H9 (cell line): ENCODE measurements around the gene GPR42. TPM values are rescaled to one million over a fixed set of nuclear protein-coding genes. Genes with fewer than 3 reads are reported as not detected.
"Not testable (repeated sequence)": the region's sequence is repeated elsewhere in the genome, so short reads cannot be mapped to it uniquely, and the experiment has no call there.

Source experiments
- DNase-seq: peaks from one replicate; pipeline ENCODE4 v3.0.0-alpha.2; 2017
- H2AFZ ChIP-seq: one replicate; pipeline ENCODE4 v1.6.1; 2013; ENCODE audit warnings: mild to moderate bottlenecking, low read length, control low read depth, moderate library complexity
- H2AK5ac ChIP-seq: 2 replicates; pipeline ENCODE4 v1.6.1; 2013; ENCODE audit warnings: low read length, control low read depth, mixed read lengths; ENCODE audit not compliant: insufficient read length
- H2BK120ac ChIP-seq: one replicate; pipeline ENCODE4 v1.6.1; 2013; ENCODE audit warnings: low read depth, mild to moderate bottlenecking, low read length, control low read depth, inconsistent platforms; ENCODE audit not compliant: poor library complexity, severe bottlenecking
- H2BK12ac ChIP-seq: 2 replicates; pipeline ENCODE4 v1.6.1; 2013; ENCODE audit warnings: low read length, control low read depth, mixed read lengths, low read depth; ENCODE audit not compliant: insufficient read length
- H2BK15ac ChIP-seq: 2 replicates; pipeline ENCODE4 v1.6.1; 2013; ENCODE audit warnings: low read depth, low read length, control low read depth
- H2BK20ac ChIP-seq: one replicate; pipeline ENCODE4 v1.6.1; 2013; ENCODE audit warnings: low read depth, mild to moderate bottlenecking, low read length, control low read depth, inconsistent platforms; ENCODE audit not compliant: poor library complexity, severe bottlenecking
- H2BK5ac ChIP-seq: 2 replicates; pipeline ENCODE4 v1.6.1; 2013; ENCODE audit warnings: low read length, control low read depth, mixed read lengths; ENCODE audit not compliant: insufficient read length
- H3K14ac ChIP-seq: 2 replicates; pipeline ENCODE4 v1.6.1; 2013; ENCODE audit warnings: low read length, control low read depth; ENCODE audit not compliant: insufficient read depth
- H3K18ac ChIP-seq: 2 replicates; pipeline ENCODE4 v1.6.1; 2013; ENCODE audit warnings: low read depth, mild to moderate bottlenecking, mixed read lengths, low read length, control low read depth; ENCODE audit not compliant: insufficient read length
- H3K23ac ChIP-seq: 2 replicates; pipeline ENCODE4 v1.6.1; 2013; ENCODE audit warnings: low read length, control low read depth, mixed read lengths, low read depth; ENCODE audit not compliant: insufficient read length
- H3K23me2 ChIP-seq: 2 replicates; pipeline ENCODE4 v1.6.1; 2013; ENCODE audit warnings: low read depth, mild to moderate bottlenecking, mixed read lengths, low read length, control low read depth; ENCODE audit not compliant: insufficient read length, poor library complexity, severe bottlenecking
- H3K27ac ChIP-seq: 2 replicates; pipeline ENCODE4 v1.5.1; 2013; ENCODE audit warnings: low read length, control low read depth, mixed read lengths, low read depth; ENCODE audit not compliant: insufficient read length
- H3K27me3 ChIP-seq: 2 replicates; pipeline ENCODE4 v1.6.1; 2013; ENCODE audit warnings: low read length, control low read depth, inconsistent platforms; ENCODE audit not compliant: insufficient read depth
- H3K4ac ChIP-seq: 2 replicates; pipeline ENCODE4 v1.6.1; 2013; ENCODE audit warnings: low read depth, mild to moderate bottlenecking, control low read depth, inconsistent platforms, low read length, moderate library complexity
- H3K4me1 ChIP-seq: 2 replicates; pipeline ENCODE4 v1.6.1; 2013; ENCODE audit warnings: low read length, control low read depth, inconsistent platforms; ENCODE audit not compliant: insufficient read depth
- H3K4me2 ChIP-seq: 2 replicates; pipeline ENCODE4 v1.6.1; 2013; ENCODE audit warnings: low read length, control low read depth, mixed read lengths; ENCODE audit not compliant: insufficient read length, insufficient read depth
- H3K56ac ChIP-seq: 2 replicates; pipeline ENCODE4 v1.6.1; 2013; ENCODE audit warnings: low read depth, mild to moderate bottlenecking, mixed read lengths, low read length, control low read depth; ENCODE audit not compliant: insufficient read length
- H3K79me1 ChIP-seq: 2 replicates; pipeline ENCODE4 v1.6.1; 2013; ENCODE audit warnings: low read depth, mild to moderate bottlenecking, moderate library complexity, low read length, control low read depth, inconsistent platforms; ENCODE audit not compliant: insufficient read depth, poor library complexity, severe bottlenecking
- H3K79me2 ChIP-seq: 2 replicates; pipeline ENCODE4 v1.6.1; 2013; ENCODE audit warnings: low read length, control low read depth, inconsistent platforms; ENCODE audit not compliant: insufficient read depth
- H3K9ac ChIP-seq: 2 replicates; pipeline ENCODE4 v1.6.1; 2013; ENCODE audit warnings: low read length, control low read depth, mixed read lengths; ENCODE audit not compliant: insufficient read length; ENCODE audit errors: extremely low read depth
- H3K9me3 ChIP-seq: one replicate; pipeline ENCODE4 v1.6.1; 2013; ENCODE audit warnings: low read depth, low read length, inconsistent platforms; ENCODE audit not compliant: control insufficient read depth
- H3T11ph ChIP-seq: one replicate; pipeline ENCODE4 v1.6.1; 2013; ENCODE audit warnings: mild to moderate bottlenecking, low read length, control low read depth, inconsistent platforms
- H4K20me1 ChIP-seq: one replicate; pipeline ENCODE4 v1.6.1; 2013; ENCODE audit not compliant: control insufficient read depth, insufficient read length, insufficient read depth
- H4K5ac ChIP-seq: 2 replicates; pipeline ENCODE4 v1.6.1; 2013; ENCODE audit warnings: low read depth, mild to moderate bottlenecking, mixed read lengths, low read length, control low read depth; ENCODE audit not compliant: insufficient read length
- H4K8ac ChIP-seq: replicated peaks from 2 replicates; pipeline ENCODE4 v1.6.1; 2013; ENCODE audit warnings: low read length, control low read depth, mixed read lengths, low read depth; ENCODE audit not compliant: insufficient read length
- H4K91ac ChIP-seq: 2 replicates; pipeline ENCODE4 v1.6.1; 2013; ENCODE audit warnings: low read depth, mild to moderate bottlenecking, moderate library complexity, mixed read lengths, low read length, control low read depth; ENCODE audit not compliant: insufficient read length
- H3K27ac Mint-ChIP-seq, 3 experiments: 2 replicates in 2 of 3; 3 replicates in 1 of 3; pipeline ENCODE4 v1.8.0; 2020 to 2021; ENCODE audit warnings: mixed read lengths in 3 of 3, mild to moderate bottlenecking in 1 of 3, moderate library complexity in 1 of 3
- H3K27me3 Mint-ChIP-seq: 2 replicates; pipeline ENCODE4 v1.8.0; 2021; ENCODE audit warnings: low read depth, mild to moderate bottlenecking, moderate library complexity, mixed read lengths
- H3K36me3 Mint-ChIP-seq, 3 experiments: 2 replicates in 2 of 3; 3 replicates in 1 of 3; pipeline ENCODE4 v1.8.0; 2020 to 2021; ENCODE audit warnings: low read depth in 3 of 3, mixed read lengths in 3 of 3; ENCODE audit not compliant: insufficient read depth in 1 of 3
- H3K4me1 Mint-ChIP-seq, 2 experiments: 2 replicates each; pipeline ENCODE4 v1.8.0; 2020; ENCODE audit warnings: mixed read lengths in 2 of 2
- H3K4me3 Mint-ChIP-seq, 2 experiments: 2 replicates in 1 of 2; 3 replicates in 1 of 2; pipeline ENCODE4 v1.8.0; 2020 to 2021; ENCODE audit warnings: mild to moderate bottlenecking in 2 of 2, mixed read lengths in 2 of 2, moderate library complexity in 1 of 2
- H3K9me3 Mint-ChIP-seq, 2 experiments: 2 replicates in 1 of 2; 3 replicates in 1 of 2; pipeline ENCODE4 v1.8.0; 2020; ENCODE audit warnings: mild to moderate bottlenecking in 2 of 2, mixed read lengths in 2 of 2, moderate library complexity in 1 of 2
- WGBS: extraction: QIAGEN DNeasy Blood & Tissue Kit; methylation state at CpG from one replicate; pipeline ENCODE4 v1.1.7; 2013; ENCODE audit warnings: missing lambda C conversion rate, low lambda C conversion rate, mixed read lengths; ENCODE audit not compliant: insufficient read length; ENCODE audit errors: extremely low coverage; 5-methylcytosine and 5-hydroxymethylcytosine counted together
- total RNA-seq: library from RNA; stranded (reverse); gene quantifications from 2 replicates; pipeline ENCODE4 v1.2.1, GENCODE V29; 2021
- TF ChIP-seq, protein P1 (sequence below): fragments of 200-600 bp; sonication (generic); conservative IDR thresholded peaks from 3 replicates; pipeline ENCODE4 v1.8.0; 2021; ENCODE audit warnings: antibody characterized with exemption, mild to moderate bottlenecking

The GPR42 gene
- total RNA-seq, 1 experiment from 2014 or later: not detected

DNA sequence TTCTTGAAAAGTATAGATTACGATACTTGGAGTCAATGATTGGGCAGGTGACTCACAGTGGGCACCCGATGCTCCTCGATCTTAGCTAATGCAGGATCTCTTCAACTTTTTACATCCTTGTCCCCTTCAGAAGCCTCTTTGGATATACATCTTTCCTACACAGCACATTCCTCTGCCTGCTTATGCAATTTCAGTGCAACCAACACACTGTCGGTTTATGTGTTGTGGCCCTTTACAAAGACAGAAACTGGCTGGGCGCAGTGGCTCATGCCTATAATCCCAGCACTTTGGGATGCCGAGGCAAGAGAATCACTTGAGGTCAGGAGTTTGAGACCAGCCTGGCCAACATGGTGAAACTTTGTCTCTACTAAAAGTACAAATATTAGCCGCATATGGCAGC is 2.6 kb downstream of the GPR42 start:
- Histone ChIP-seq H3K27me3 (no peaks in the 10 kb centered on the region), H3K27ac (no peak overlapping the region), H3K56ac (no peak overlapping the region), H3K23me2 (no peaks in the 10 kb centered on the region), H2AFZ (no peak overlapping the region), H4K20me1 (no peaks in the 10 kb centered on the region), H3T11ph (no peak overlapping the region), H4K8ac (no peak overlapping the region), H3K4me2 (no peak overlapping the region), H3K4me1 (0 out of 2 replicates have a peak, but pooled peaks cover 2% of the 10 kb centered on the region), H4K5ac (no peak overlapping the region), H3K79me1 (no peaks in the 10 kb centered on the region), H3K23ac (no peak overlapping the region), H2BK15ac (no peak overlapping the region), H3K14ac (no peak overlapping the region), H2BK20ac (no peak overlapping the region), H2BK12ac (no peak overlapping the region), H3K18ac (no peak overlapping the region), H3K4ac (no peak overlapping the region), H3K79me2 (no peaks in the 10 kb centered on the region), H2AK5ac (no peak overlapping the region), H2BK120ac (no peak overlapping the region), H3K9ac (no peak overlapping the region), H4K91ac (no peak overlapping the region), H2BK5ac (no peak overlapping the region), H3K9me3 (no peaks in the 10 kb centered on the region)
- Mint-ChIP-seq H3K36me3 (no peaks in the 10 kb centered on the region; a peak in 1 of 7 replicates), H3K27me3 (peaks cover 24% of the 10 kb centered on the region), H3K4me1 (peaks cover 17 to 19% of the 10 kb centered on the region in 2 experiments), H3K4me3 (no peak overlapping the region), H3K27ac (no peak overlapping the region), H3K9me3 (peaks cover 10 to 11% of the 10 kb centered on the region in 2 experiments)
- DNase-seq: no peak
- WGBS: no CpG with 5 or more reads among the region's 7 CpGs
- TF ChIP-seq, protein P1, sequence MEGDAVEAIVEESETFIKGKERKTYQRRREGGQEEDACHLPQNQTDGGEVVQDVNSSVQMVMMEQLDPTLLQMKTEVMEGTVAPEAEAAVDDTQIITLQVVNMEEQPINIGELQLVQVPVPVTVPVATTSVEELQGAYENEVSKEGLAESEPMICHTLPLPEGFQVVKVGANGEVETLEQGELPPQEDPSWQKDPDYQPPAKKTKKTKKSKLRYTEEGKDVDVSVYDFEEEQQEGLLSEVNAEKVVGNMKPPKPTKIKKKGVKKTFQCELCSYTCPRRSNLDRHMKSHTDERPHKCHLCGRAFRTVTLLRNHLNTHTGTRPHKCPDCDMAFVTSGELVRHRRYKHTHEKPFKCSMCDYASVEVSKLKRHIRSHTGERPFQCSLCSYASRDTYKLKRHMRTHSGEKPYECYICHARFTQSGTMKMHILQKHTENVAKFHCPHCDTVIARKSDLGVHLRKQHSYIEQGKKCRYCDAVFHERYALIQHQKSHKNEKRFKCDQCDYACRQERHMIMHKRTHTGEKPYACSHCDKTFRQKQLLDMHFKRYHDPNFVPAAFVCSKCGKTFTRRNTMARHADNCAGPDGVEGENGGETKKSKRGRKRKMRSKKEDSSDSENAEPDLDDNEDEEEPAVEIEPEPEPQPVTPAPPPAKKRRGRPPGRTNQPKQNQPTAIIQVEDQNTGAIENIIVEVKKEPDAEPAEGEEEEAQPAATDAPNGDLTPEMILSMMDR: no peak

DNA sequence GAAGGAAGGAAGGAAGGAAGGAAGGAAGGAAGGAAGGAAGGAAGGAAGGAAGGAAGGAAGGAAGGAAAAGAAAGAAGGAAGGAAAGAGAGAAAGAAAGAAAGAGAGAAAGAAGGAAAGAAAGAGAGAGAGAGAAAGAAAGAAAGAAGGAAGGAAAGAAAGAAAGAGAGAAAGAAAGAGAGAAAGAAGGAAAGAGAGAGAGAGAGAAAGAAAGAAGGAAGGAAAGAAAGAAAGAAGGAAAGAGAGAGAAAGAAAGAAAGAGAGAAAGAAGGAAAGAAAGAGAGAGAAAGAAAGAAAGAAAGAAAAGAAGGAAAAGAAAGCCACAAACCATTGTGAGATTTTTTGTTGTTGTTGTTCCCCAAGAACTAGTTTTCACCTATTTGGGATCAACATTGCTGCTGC is 3.2 kb downstream of the GPR42 start:
- not testable (repeated sequence) for DNase-seq, H3K4ac ChIP-seq, H3K36me3 Mint-ChIP-seq, H3K23ac ChIP-seq, H4K91ac ChIP-seq, H3K79me1 ChIP-seq, H3K9ac ChIP-seq, H2AK5ac ChIP-seq, H3K9me3 ChIP-seq, H3K27ac ChIP-seq, H4K5ac ChIP-seq, H3K27me3 ChIP-seq, H4K20me1 ChIP-seq, H2BK5ac ChIP-seq, H3K27ac Mint-ChIP-seq, H3K4me1 ChIP-seq, H2AFZ ChIP-seq, H2BK12ac ChIP-seq, H2BK120ac ChIP-seq, H2BK15ac ChIP-seq, H3T11ph ChIP-seq, H2BK20ac ChIP-seq, H3K79me2 ChIP-seq, H3K18ac ChIP-seq, H3K56ac ChIP-seq, H3K23me2 ChIP-seq, H3K4me2 ChIP-seq, H4K8ac ChIP-seq, H3K14ac ChIP-seq, H3K4me3 Mint-ChIP-seq
- peaks cover 13 to 15% of the 10 kb centered on the region in 2 experiments for H3K9me3 Mint-ChIP-seq
- peaks cover 17 to 19% of the 10 kb centered on the region in 2 experiments for H3K4me1 Mint-ChIP-seq
- peaks cover 22% of the 10 kb centered on the region for H3K27me3 Mint-ChIP-seq
